OCI-LY7 (cell line): Measurements from ENCODE around the gene MMP19. TPM values are rescaled to one million over a fixed set of nuclear protein-coding genes. Genes with fewer than 3 reads are reported as not detected.

Experiments
- BruUV-seq: library from RNA; stranded (reverse); fragments of 400-500 nt; replicated peaks from 2 replicates; lab custom pipeline; 2021; lab: Mats Ljungman, UMichigan
- CTCF ChIA-PET: fragments of 300-600 bp; sonication (Branson Sonifier 250); formaldehyde crosslinking; loops from one replicate; lab custom pipeline; 2022; ENCODE audit warnings: antibody characterized with exemption; ENCODE audit not compliant: unreplicated experiment; lab: Charles Lee
- POLR2A ChIA-PET: fragments of 300-600 bp; sonication (Branson Sonifier 250); formaldehyde crosslinking; loops from one replicate; lab custom pipeline; 2022; ENCODE audit warnings: antibody characterized with exemption; lab: Charles Lee
- DNase-seq: peaks from one replicate; pipeline ENCODE4 v3.0.0-alpha.2; 2015; ENCODE audit warnings: low spot score
- H2AFZ ChIP-seq: fragments of 200-600 bp; sonication (generic), shearing (Covaris generic); 2 replicates; pipeline ENCODE4 v1.6.1; 2014; ENCODE audit warnings: mild to moderate bottlenecking, antibody characterized with exemption, low read length, moderate library complexity
- H3K27ac ChIP-seq: fragments of 200-600 bp; sonication (generic); 2 replicates; pipeline ENCODE4 v1.5.1; 2014; ENCODE audit warnings: mixed run types, low read depth, mild to moderate bottlenecking, moderate library complexity, low read length, inconsistent platforms; ENCODE audit not compliant: poor library complexity, severe bottlenecking
- H3K36me3 ChIP-seq: fragments of 200-600 bp; sonication (generic); 2 replicates; pipeline ENCODE4 v1.6.1; 2014; ENCODE audit warnings: mild to moderate bottlenecking, antibody characterized with exemption, low read length, moderate library complexity, mixed read lengths; ENCODE audit not compliant: insufficient read depth
- H3K4me1 ChIP-seq: fragments of 200-600 bp; sonication (generic); 2 replicates; pipeline ENCODE4 v1.5.1; 2014; ENCODE audit warnings: mild to moderate bottlenecking, low read length; ENCODE audit not compliant: insufficient read depth, poor library complexity, severe bottlenecking
- H3K4me2 ChIP-seq: fragments of 200-600 bp; sonication (generic); 2 replicates; pipeline ENCODE4 v1.6.1; 2014; ENCODE audit warnings: mild to moderate bottlenecking, low read length
- H3K4me3 ChIP-seq: fragments of 200-600 bp; sonication (generic); 2 replicates; pipeline ENCODE4 v1.5.1; 2014; ENCODE audit warnings: mild to moderate bottlenecking, low read depth, low read length; ENCODE audit not compliant: poor library complexity, severe bottlenecking
- H3K79me2 ChIP-seq: fragments of 200-600 bp; sonication (generic); 2 replicates; pipeline ENCODE4 v1.6.1; 2016; ENCODE audit warnings: low read depth, mild to moderate bottlenecking, low read length, moderate library complexity, mixed read lengths; ENCODE audit not compliant: insufficient read depth
- H3K9me2 ChIP-seq: fragments of 200-600 bp; sonication (generic); 2 replicates; pipeline ENCODE4 v1.6.1; 2016; ENCODE audit warnings: mild to moderate bottlenecking, low read length, mixed read lengths; ENCODE audit not compliant: insufficient read depth
- H3K9me3 ChIP-seq: fragments of 200-600 bp; sonication (generic); 2 replicates; pipeline ENCODE4 v1.6.1; 2014; ENCODE audit warnings: mild to moderate bottlenecking, mixed run types, low read length, mixed read lengths
- H4K20me1 ChIP-seq: fragments of 200-600 bp; sonication (generic); 2 replicates; pipeline ENCODE4 v1.6.1; 2014; ENCODE audit warnings: mild to moderate bottlenecking, antibody characterized with exemption, low read length, moderate library complexity, mixed read lengths; ENCODE audit not compliant: insufficient read depth
- CTCF ChIP-seq: fragments of 200-600 bp; sonication (generic); conservative IDR thresholded peaks from 2 replicates; pipeline ENCODE4 v1.5.1; 2014; ENCODE audit warnings: mild to moderate bottlenecking, antibody characterized with exemption, low read length, moderate library complexity, mixed read lengths
- EZH2phosphoT487 ChIP-seq: fragments of 200-600 bp; sonication (generic); IDR thresholded peaks from 2 replicates; pipeline ENCODE4 v1.6.1; 2018; ENCODE audit warnings: low read depth, borderline replicate concordance, mild to moderate bottlenecking, mixed run types, antibody characterized with exemption, low read length, moderate library complexity, mixed read lengths
- intact Hi-C: fragments of 100-400 bp; cut with micrococcal nuclease; formaldehyde crosslinking; loops from one replicate; pipeline ENCODE4 v1.10.0; 2022; ENCODE audit not compliant: unreplicated experiment
- total RNA-seq, 2 experiments: library from RNA; depleted of rRNA in 1 of 2; stranded (reverse); fragments of >200 nt in 1 of 2; shearing (Covaris generic) in 1 of 2; gene quantifications; 2 replicates each; pipeline ENCODE4 v1.2.3, GENCODE V29; 2014 to 2022

Gene MMP19
- total RNA-seq, 2 experiments from 2014 or later = not detected

- Histone ChIP-seq H3K36me3 (no peaks in the 10 kb centered on the region), H3K9me2 (no peaks in the 10 kb centered on the region), H3K79me2 (no peaks in the 10 kb centered on the region), H3K4me3 (no peak overlapping the region), H3K4me1 (no peaks in the 10 kb centered on the region), H4K20me1 (no peaks in the 10 kb centered on the region), H2AFZ (no peak overlapping the region), H3K4me2 (no peak overlapping the region), H3K9me3 (no peaks in the 10 kb centered on the region), H3K27ac (no peak overlapping the region)
- intact Hi-C loops = no loop called here
- DNase-seq = no peak
- no TSS peak for BruUV-seq
- POLR2A ChIA-PET = no interaction called here
- TF ChIP-seq EZH2phosphoT487 = no peak
- no peak for TF ChIP-seq CTCF
- CTCF ChIA-PET = no interaction called here
Observed at GRCh38 chr12:55849616-55850343, 7.0 kb upstream of the MMP19 start.

GRCh38 chr12:55847603-55848291 is 5.0 kb upstream of the MMP19 start:
- no peaks in the 10 kb centered on the region for H3K36me3 ChIP-seq
- no peaks in the 10 kb centered on the region for H3K79me2 ChIP-seq
- no peak for DNase-seq
- no peaks in the 10 kb centered on the region for H3K9me2 ChIP-seq
- no peaks in the 10 kb centered on the region for H4K20me1 ChIP-seq
- POLR2A ChIA-PET = interaction anchor here (0.6 to 1.6 kb wide), 6 partner anchors 11 to 488 kb away, joined by 3 to 8 read pairs (median 5); no protein-coding TSS in a partner anchor
- H3K4me1 ChIP-seq = no peaks in the 10 kb centered on the region
- CTCF ChIA-PET = interaction anchor here (1.2 kb wide), 1 partner anchor 19 kb away, joined by 3 read pairs; no protein-coding TSS in a partner anchor
- H3K27ac ChIP-seq = no peak overlapping the region
- TF ChIP-seq EZH2phosphoT487 = no peak
- TF ChIP-seq CTCF = no peak
- BruUV-seq = no TSS peak
- no peaks in the 10 kb centered on the region for H3K9me3 ChIP-seq
- no peak overlapping the region for H3K4me2 ChIP-seq
- intact Hi-C loops = no loop called here
- H3K4me3 ChIP-seq = no peak overlapping the region
- H2AFZ ChIP-seq = peak overlapping the region; percentile 15; the same call in 1 of the 2 replicates
